PC-3 (cell line): ENCODE data around the gene ST3GAL4. TPM values are rescaled to one million over a fixed set of nuclear protein-coding genes. Genes with fewer than 3 reads are reported as not detected.
A peak's percentile ranks its signal among the peaks of the same experiment; 100 is the strongest.

Experiments used
- ATAC-seq: fragments of 200-7000 bp; cut with Tn5 transposase; 2 replicates; pipeline ENCODE4 v1.9.1; 2020; ENCODE audit warnings: mild to moderate bottlenecking, moderate library complexity
- BruUV-seq: library from RNA; stranded (reverse); fragments of 400-500 nt; replicated peaks from 2 replicates; lab custom pipeline; 2021; lab: Mats Ljungman, UMichigan
- CTCF ChIA-PET: fragments of 300-600 bp; sonication (Branson Sonifier 250); formaldehyde crosslinking; loops from one replicate; lab custom pipeline; 2022; ENCODE audit warnings: antibody characterized with exemption; lab: Charles Lee
- POLR2A ChIA-PET: fragments of 300-600 bp; sonication (Branson Sonifier 250); formaldehyde crosslinking; loops from one replicate; lab custom pipeline; 2022; ENCODE audit warnings: antibody characterized with exemption; ENCODE audit not compliant: unreplicated experiment; lab: Charles Lee
- DNase-seq: peaks from one replicate; pipeline ENCODE4 v3.0.0-alpha.2; 2015
- H2AFZ ChIP-seq: fragments of 300-600 bp; sonication (generic); 2 replicates; pipeline ENCODE4 v1.6.0; 2016; ENCODE audit warnings: antibody characterized with exemption, low read length
- H3F3A ChIP-seq: fragments of 300-600 bp; sonication (generic); one replicate; pipeline ENCODE4 v1.6.0; 2017; ENCODE audit warnings: antibody characterized with exemption, low read length, control low read depth, mild to moderate bottlenecking; ENCODE audit not compliant: unreplicated experiment
- H3K27ac ChIP-seq: fragments of 300-600 bp; sonication (generic); 2 replicates; pipeline ENCODE4 v1.5.1; 2016; ENCODE audit warnings: mild to moderate bottlenecking, low read length
- H3K27me3 ChIP-seq: fragments of 300-600 bp; sonication (generic); 2 replicates; pipeline ENCODE4 v1.6.1; 2016; ENCODE audit warnings: low read length, mixed read lengths
- H3K36me3 ChIP-seq: fragments of 300-600 bp; sonication (generic); 2 replicates; pipeline ENCODE4 v1.6.1; 2016; ENCODE audit warnings: low read depth, mixed run types, low read length, mixed read lengths
- H3K4me1 ChIP-seq: fragments of 300-600 bp; sonication (generic); 2 replicates; pipeline ENCODE4 v1.5.1; 2016; ENCODE audit warnings: low read length; ENCODE audit not compliant: insufficient read depth
- H3K4me2 ChIP-seq: fragments of 300-600 bp; sonication (generic); 2 replicates; pipeline ENCODE4 v1.6.0; 2016; ENCODE audit warnings: low read length
- H3K4me3 ChIP-seq: fragments of 300-600 bp; sonication (generic); 2 replicates; pipeline ENCODE4 v1.5.1; 2016; ENCODE audit warnings: mild to moderate bottlenecking, low read length, mixed read lengths
- H3K79me2 ChIP-seq: fragments of 300-600 bp; sonication (generic); 2 replicates; pipeline ENCODE4 v1.6.1; 2017; ENCODE audit warnings: low read length, mixed read lengths
- H3K9ac ChIP-seq: fragments of 300-600 bp; sonication (generic); 2 replicates; pipeline ENCODE4 v1.6.0; 2016; ENCODE audit warnings: mild to moderate bottlenecking, low read length
- H3K9me2 ChIP-seq: fragments of 300-600 bp; sonication (generic); replicated peaks from 2 replicates; pipeline ENCODE4 v1.6.1; 2016; ENCODE audit warnings: mixed run types, low read length, mixed read lengths
- H3K9me3 ChIP-seq: fragments of 300-600 bp; sonication (generic); 2 replicates; pipeline ENCODE4 v1.6.1; 2016; ENCODE audit warnings: low read length, mixed read lengths
- H4K20me1 ChIP-seq: fragments of 300-600 bp; sonication (generic); 2 replicates; pipeline ENCODE4 v1.6.1; 2016; ENCODE audit warnings: low read length, mixed read lengths
- EZH2 ChIP-seq: fragments of 300-600 bp; sonication (generic); IDR thresholded peaks from one replicate; pipeline ENCODE4 v1.6.1; 2017; ENCODE audit warnings: antibody characterized with exemption, mild to moderate bottlenecking, low read length; ENCODE audit not compliant: unreplicated experiment
- EZH2phosphoT487 ChIP-seq: fragments of 300-600 bp; sonication (generic); IDR thresholded peaks from 2 replicates; pipeline ENCODE4 v1.6.1; 2018; ENCODE audit warnings: mild to moderate bottlenecking, antibody characterized with exemption, low read length, borderline replicate concordance
- intact Hi-C: fragments of 100-400 bp; cut with micrococcal nuclease; formaldehyde crosslinking; loops from 2 replicates; pipeline ENCODE4 v1.9.0; 2023
- total RNA-seq: library from RNA; depleted of rRNA; stranded (reverse); fragments of >200 nt; gene quantifications from 2 replicates; pipeline ENCODE4 v1.2.3, GENCODE V29; 2014
- TF ChIP-seq, protein P1 (sequence below): fragments of 300-600 bp; sonication (generic); conservative IDR thresholded peaks from 2 replicates; pipeline ENCODE4 v1.5.1; 2017; ENCODE audit warnings: antibody characterized with exemption, low read depth, mild to moderate bottlenecking, low read length

ST3GAL4 gene
- total RNA-seq, 1 experiment from 2014 or later = 126 TPM

GRCh38 chr11:126413426-126413825 lies 57.9 kb downstream of the ST3GAL4 start:
- no TSS peak for BruUV-seq
- intact Hi-C loops = no loop called here
- H3K9me3 ChIP-seq = no peaks in the 10 kb centered on the region
- H3F3A ChIP-seq = no peaks in the 10 kb centered on the region
- DNase-seq = no peak
- H4K20me1 ChIP-seq = no peaks in the 10 kb centered on the region
- H3K4me3 ChIP-seq = no peak overlapping the region
- peaks cover 51% of the 10 kb centered on the region for H3K36me3 ChIP-seq
- no peaks in the 10 kb centered on the region for H3K9me2 ChIP-seq
- POLR2A ChIA-PET = no interaction called here
- no peak for TF ChIP-seq EZH2
- TF ChIP-seq EZH2phosphoT487 = no peak
- TF ChIP-seq, protein P1, sequence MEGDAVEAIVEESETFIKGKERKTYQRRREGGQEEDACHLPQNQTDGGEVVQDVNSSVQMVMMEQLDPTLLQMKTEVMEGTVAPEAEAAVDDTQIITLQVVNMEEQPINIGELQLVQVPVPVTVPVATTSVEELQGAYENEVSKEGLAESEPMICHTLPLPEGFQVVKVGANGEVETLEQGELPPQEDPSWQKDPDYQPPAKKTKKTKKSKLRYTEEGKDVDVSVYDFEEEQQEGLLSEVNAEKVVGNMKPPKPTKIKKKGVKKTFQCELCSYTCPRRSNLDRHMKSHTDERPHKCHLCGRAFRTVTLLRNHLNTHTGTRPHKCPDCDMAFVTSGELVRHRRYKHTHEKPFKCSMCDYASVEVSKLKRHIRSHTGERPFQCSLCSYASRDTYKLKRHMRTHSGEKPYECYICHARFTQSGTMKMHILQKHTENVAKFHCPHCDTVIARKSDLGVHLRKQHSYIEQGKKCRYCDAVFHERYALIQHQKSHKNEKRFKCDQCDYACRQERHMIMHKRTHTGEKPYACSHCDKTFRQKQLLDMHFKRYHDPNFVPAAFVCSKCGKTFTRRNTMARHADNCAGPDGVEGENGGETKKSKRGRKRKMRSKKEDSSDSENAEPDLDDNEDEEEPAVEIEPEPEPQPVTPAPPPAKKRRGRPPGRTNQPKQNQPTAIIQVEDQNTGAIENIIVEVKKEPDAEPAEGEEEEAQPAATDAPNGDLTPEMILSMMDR = no peak
- no peak overlapping the region for H3K4me2 ChIP-seq
- H3K79me2 ChIP-seq = no peaks in the 10 kb centered on the region
- no peak overlapping the region for H2AFZ ChIP-seq
- H3K27ac ChIP-seq = no peak overlapping the region
- H3K4me1 ChIP-seq = peaks cover 6% of the 10 kb centered on the region; the same call in 1 of the 2 replicates
- no peaks in the 10 kb centered on the region for H3K27me3 ChIP-seq
- no peak for ATAC-seq
- H3K9ac ChIP-seq = no peak overlapping the region
- CTCF ChIA-PET = no interaction called here

- no peak for ATAC-seq
- Histone ChIP-seq H3K9me3 (no peaks in the 10 kb centered on the region), H3K4me1 (peaks cover 6% of the 10 kb centered on the region; the same call in 1 of the 2 replicates), H3K4me3 (no peak overlapping the region), H3F3A (no peaks in the 10 kb centered on the region), H2AFZ (no peak overlapping the region), H3K79me2 (no peaks in the 10 kb centered on the region), H4K20me1 (no peaks in the 10 kb centered on the region), H3K9me2 (no peaks in the 10 kb centered on the region), H3K27me3 (no peaks in the 10 kb centered on the region), H3K9ac (no peak overlapping the region), H3K4me2 (no peak overlapping the region), H3K27ac (peak overlapping the region; percentile 26; the same call in 1 of the 2 replicates), H3K36me3 (peaks cover 47% of the 10 kb centered on the region)
- no TSS peak for BruUV-seq
- CTCF ChIA-PET = no interaction called here
- TF ChIP-seq, protein P1 = no peak
- TF ChIP-seq EZH2phosphoT487 (no peak), EZH2 (no peak)
- POLR2A ChIA-PET = no interaction called here
- DNase-seq = no peak
- intact Hi-C loops = no loop called here
These were observed 58.4 kb downstream of the ST3GAL4 start for GRCh38 chr11:126413843-126414405.

GRCh38 chr11:126414615-126415014 lies 59.1 kb downstream of the ST3GAL4 start:
- Histone ChIP-seq H3K4me1 (peaks cover 6% of the 10 kb centered on the region; the same call in 1 of the 2 replicates), H3F3A (no peaks in the 10 kb centered on the region), H3K79me2 (no peaks in the 10 kb centered on the region), H4K20me1 (no peaks in the 10 kb centered on the region), H3K4me3 (no peak overlapping the region), H3K9ac (no peak overlapping the region), H3K27me3 (no peaks in the 10 kb centered on the region), H3K36me3 (peaks cover 40% of the 10 kb centered on the region), H2AFZ (no peak overlapping the region), H3K9me2 (no peaks in the 10 kb centered on the region), H3K4me2 (no peak overlapping the region), H3K27ac (peak overlapping the region; percentile 26), H3K9me3 (no peaks in the 10 kb centered on the region)
- peak; percentile 35 for DNase-seq
- TF ChIP-seq EZH2 (no peak), EZH2phosphoT487 (no peak)
- TF ChIP-seq, protein P1 = no peak
- ChIA-PET POLR2A (no interaction called here), CTCF (no interaction called here)
- peak; percentile 61 for ATAC-seq
- no TSS peak for BruUV-seq
- intact Hi-C loops = no loop called here
